Activated naive CD4-positive, alpha-beta T cell treated with anti-CD3 and anti-CD28 coated beads, Interleukin-2, amount 50 U/mL, for 16 hours (primary cell): ENCODE data around the gene NHERF2.

Experiments
- DNase-seq: peaks from one replicate; pipeline ENCODE4 v3.0.0-alpha.2; 2020

NHERF2 gene

GRCh38 chr16:2026461-2027023, at the start of gene NHERF2:
Gene NHERF2, plus strand, starts transcription at chr16:2026902. Its CDS starts 104 bp downstream, at chr16:2027006.
- no peak for DNase-seq

GRCh38 chr16:1976951-1977874, 49.5 kb upstream of the NHERF2 start:
- no peak for DNase-seq

- DNase-seq = no peak
Measured at GRCh38 chr16:1977875-1978268, 48.8 kb upstream of the NHERF2 start.

GRCh38 chr16:1978476-1979120, 48.1 kb upstream of the NHERF2 start:
- DNase-seq = no peak

DNA sequence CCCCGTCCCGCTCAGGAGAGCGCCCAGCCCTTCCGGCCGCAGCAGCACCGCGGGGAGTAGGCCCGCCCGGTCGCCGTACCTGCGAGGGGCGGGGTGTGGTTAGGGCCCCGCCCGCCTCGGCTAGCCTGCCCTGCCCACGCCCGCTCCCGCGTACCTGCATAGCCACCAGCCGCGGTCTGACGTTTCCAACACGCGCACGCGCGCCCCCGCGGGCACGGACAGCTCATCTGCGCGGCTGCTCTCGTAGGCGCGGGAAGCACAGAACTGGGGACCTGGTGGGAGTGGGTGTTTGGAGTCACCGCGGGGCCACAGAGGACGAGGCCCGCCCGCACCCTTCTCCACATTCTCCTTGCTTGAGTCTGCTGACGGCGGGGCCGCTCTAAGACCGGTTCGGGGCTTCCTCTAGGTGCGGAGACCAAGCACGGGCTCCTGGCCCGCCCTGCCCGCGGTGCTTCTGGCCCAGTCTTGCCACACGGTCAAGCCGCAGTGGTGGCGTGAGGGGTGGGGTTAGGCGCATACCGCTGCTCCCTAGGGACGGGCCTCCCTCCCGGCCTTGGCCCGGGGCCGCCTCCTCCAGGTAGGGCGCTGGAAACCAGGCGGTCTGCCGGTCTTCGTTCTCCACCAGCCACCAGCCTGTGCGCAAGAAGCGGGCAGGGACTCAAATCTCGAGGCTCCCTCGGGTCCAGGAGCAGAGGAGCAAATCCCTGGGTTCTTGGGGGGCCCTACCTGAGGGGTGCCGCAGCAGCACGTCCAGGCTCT, 47.3 kb upstream of the NHERF2 start:
- DNase-seq = peak; percentile 49

DNA sequence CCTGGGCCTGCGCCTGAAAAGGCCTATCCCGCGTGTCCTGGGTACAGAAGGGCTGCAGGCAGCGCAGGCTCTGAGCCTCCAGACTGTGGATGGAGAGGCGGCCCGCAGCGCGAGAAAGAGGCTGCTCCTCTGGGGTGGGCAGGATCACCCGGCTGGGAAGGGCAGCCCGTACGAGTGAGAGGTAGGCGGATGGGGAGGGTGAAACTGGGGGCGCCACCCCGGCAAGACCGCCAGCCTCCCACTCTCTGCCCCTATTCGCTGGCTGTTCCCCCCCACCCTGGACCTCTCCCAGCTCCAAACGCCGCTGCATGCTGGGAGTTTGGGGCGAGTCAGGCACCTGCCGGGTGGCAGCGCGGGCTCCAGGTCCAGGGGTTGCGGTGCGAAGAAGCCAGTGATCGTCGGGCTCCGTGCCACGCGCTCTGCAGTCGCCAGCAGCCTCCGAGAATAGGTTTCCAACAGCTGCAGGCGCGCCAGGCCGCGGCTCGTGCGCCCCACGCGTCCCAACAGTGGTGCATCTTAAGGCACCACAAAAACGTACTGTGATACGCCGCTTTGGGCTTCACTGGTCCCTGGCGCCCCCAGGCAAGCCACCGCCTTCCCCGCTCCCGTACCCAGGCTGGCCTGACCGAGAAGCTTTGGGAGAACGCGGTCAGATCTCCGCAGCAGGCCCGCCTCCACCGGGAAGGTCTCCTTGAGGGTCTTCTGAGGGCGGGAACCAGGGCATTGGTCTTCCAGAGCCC, 46.5 kb upstream of the NHERF2 start:
- DNase-seq = no peak

- DNase-seq = no peak
Measured at GRCh38 chr16:1980770-1981087, 46.0 kb upstream of the NHERF2 start.

DNA sequence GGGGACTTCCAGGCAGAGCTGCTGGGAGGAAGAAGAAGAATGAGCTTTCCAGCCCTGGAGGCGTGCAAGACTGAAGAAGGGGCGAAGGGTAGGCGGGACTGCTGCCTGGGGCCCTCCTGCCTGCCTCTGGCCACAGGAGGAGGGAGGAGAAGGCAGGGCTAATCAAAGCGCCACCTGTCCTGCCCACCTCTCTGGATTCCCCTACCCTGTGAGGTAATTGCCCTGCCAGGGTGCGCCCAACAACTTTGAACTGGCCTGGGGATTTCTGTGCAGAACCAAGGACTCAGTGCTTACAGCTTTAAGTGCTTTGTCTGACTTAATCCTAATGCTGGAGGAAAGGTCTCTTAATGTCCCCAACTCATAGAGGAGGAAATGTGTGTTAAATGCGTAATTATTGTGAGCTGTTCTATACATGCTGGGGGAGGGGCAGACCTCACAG, 45.3 kb upstream of the NHERF2 start, which contains the start of gene NOXO1:
TSS of gene NOXO1 (minus strand) at position 72 of the 439 bp plus-strand sequence. CDS start 290 bp downstream, outside the sequence.
- DNase-seq = no peak

DNA sequence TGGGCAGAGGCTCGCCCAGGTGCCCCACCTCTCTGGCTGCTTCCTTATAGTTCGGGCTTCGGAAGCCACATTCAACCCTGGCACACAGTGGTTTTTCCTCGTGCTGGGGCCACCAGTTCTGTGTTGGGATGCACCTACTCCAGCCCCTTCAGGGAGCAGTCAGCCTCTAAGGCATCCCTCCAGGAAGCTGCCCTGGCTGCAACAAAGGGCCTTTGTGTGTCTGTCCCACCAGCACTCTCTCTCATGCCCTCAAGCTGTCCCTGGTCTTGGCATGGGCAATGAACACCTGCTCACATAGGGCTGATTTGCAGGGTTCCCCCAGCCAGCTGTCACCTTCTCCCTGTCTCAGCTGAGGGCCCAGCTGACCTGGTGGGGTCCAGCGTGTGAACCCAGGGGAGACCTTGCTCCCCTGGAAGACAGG, 44.7 kb upstream of the NHERF2 start:
- no peak for DNase-seq

DNA sequence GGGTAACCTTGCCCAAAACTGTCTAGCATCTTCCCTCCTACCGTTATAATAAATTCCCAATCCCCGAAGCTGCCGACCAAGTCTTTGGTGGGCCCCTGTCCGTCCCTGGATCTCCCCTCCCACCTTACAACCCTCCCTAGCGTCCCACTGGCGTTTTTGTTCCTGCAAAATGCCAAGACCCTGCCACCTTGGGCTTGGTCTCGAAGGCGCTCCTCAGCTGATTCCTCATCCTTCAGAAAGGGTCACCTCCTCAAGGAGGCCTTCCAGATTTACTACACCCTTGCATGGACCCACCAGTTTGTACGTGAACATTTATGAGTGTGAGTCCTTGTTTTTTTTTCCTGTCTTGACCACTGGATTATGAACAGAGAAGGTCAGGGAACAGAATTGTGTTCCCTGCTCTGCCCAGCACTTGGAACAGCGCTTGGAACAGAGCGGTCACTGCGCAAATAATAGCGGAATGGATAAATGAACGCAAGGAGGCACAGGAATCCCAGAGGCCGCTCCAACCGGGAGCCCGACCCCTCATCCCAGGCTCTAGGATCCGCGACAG, 43.6 kb upstream of the NHERF2 start:
- no peak for DNase-seq

DNA sequence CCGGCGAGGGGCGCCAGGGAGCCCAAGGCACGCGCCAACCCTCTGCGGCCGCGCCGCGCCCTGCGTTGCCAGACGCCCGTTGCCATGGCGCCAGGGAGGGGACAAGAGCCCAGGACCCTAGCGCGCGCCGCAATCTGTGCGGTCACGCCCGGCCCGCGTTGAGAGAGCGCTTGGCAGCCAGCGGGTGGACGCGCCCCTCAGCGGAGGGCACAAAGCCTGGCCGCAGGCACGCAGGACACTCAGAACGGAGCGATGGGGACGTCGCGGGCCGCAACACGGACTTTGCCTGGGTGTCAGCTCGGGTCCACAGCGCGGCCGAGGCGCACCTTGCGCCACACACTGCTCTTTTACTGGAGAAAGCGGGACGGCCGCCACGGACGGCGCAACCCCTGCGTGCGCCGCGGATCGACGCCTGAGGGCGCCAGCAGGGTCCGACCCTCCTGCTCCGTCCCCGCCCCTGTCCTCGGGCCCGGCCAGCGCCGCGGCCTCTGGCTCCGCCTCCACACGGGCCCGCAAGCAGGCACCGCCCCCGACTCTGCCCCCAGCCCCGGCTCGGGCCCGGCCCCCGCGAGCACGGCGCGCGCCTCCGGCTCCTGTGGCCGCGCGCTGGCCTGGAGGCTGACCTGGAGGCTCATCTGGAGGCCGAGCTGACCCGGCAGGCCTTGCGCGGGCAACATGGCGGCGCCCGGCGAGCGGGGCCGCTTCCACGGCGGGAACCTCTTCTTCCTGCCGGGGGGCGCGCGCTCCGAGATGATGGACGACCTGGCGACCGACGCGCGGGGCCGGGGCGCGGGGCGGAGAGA, 43.0 kb upstream of the NHERF2 start, which contains the start of gene GFER:
TSS of gene GFER (plus strand) at position 650 of the 803 bp plus-strand sequence. CDS start at position 676, 26 bp downstream.
- DNase-seq = peak; percentile 63

- DNase-seq = no peak
Measured at GRCh38 chr16:1984347-1985225, 42.1 kb upstream of the NHERF2 start.

GRCh38 chr16:1985466-1986150, 41.1 kb upstream of the NHERF2 start:
- no peak for DNase-seq

DNA sequence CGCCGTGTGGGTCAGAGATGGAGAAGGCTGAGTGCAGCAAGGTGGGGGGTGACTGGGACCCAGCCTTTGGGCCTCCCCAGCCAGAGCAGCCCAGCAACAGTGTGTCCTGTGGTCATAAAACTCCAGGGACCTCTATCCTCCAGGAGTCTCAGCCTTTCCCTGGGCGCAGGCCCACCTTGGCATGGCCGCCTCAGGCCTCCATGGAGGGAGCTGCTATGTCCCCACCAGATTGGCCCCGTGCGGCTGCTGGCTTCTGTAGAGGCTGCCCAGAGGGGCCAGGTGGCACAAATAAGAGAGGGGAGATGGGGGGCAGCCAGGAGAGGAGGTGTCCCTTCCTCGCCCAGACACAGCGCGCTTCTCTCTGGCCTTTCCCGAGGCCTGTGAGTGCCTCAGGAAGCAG, 39.5 kb upstream of the NHERF2 start:
- DNase-seq = no peak

GRCh38 chr16:1989209-1990100, 37.2 kb upstream of the NHERF2 start, which contains the start of gene SYNGR3:
Gene SYNGR3, plus strand, starts transcription at chr16:1989970. Its CDS starts 133 bp downstream, at chr16:1990103.
- no peak for DNase-seq

DNA sequence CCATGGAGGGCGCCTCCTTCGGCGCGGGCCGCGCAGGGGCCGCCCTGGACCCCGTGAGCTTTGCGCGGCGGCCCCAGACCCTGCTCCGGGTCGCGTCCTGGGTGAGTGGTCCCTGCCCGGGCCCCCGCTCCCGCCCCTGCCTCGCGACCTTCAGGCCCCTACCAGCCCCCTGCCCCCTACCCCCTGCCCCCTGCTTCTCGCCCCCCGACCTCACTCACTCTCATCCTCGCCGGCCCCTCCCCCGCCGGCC, 36.7 kb upstream of the NHERF2 start:
- DNase-seq = no peak

GRCh38 chr16:1990351-1991134, 36.2 kb upstream of the NHERF2 start:
- DNase-seq = no peak
